ENCODE data around the gene CGRRF1.

CGRRF1 gene

DNA sequence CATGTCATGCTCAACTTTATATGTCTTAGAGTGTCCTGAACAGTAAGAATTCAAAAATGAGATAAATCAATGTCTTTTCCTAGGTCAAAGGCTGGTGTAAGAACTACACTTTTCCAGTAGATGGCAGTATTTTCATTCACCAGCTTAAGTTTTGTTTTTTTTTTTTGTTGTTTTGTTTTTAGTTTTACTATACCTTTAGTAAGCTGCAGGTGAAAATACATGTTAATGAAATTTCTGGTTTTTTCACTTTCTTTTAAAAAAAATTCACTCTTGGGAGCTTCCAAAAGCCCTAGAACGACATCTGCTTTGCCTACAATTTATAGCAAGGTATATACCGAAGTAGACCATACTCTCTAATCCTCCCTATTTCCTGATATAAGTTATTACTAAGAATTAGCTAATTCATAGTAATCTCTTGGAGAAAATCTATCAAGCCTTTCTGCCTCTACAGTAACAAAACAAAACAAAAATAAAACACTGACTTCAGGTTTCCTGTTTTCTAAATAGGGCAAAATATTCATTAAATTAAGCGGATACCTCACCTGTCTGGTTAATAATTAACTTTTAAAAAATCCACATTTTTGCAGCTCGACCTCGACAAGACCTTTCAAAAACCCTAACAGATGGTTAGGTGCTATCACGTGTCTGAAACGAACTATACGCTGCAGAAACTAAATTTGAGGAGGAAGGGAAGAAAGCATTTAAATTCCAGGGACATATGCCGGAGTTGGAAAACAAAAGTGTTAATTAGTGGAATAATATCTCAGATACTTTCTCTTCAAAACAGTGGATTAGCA lies 54.6 kb downstream of the CGRRF1 start:
- Histone ChIP-seq H3K4me1 (ENCODE audit: insufficient read depth, insufficient read length) (peaks cover 2% of the 10 kb centered on the region), H3K27me3 (ENCODE audit: insufficient read depth, insufficient read length) (peaks cover 8% of the 10 kb centered on the region), H3K36me3 (ENCODE audit: insufficient read depth, insufficient read length, low read length) (peaks cover 11% of the 10 kb centered on the region), H3K4me3 (ENCODE audit: insufficient read length, low read depth) (peak overlapping the region; percentile 71), H3K9ac (ENCODE audit: insufficient read length, low read depth) (no peak overlapping the region), H3K9me3 (ENCODE audit: insufficient read depth, low read length) (no peaks in the 10 kb centered on the region)
- TF ChIP-seq SUZ12 (IDR thresholded peaks at IDR 0.05; ENCODE audit: extremely low read depth, insufficient read depth, insufficient read length), result no peak
- no peak for TF ChIP-seq ZNF274 (IDR thresholded peaks at IDR 0.05; ENCODE audit: low read depth, low read length)
- no peak for TF ChIP-seq YY1 (IDR thresholded peaks at IDR 0.05; ENCODE audit: insufficient read depth, insufficient read length)
- DNase-seq (ENCODE audit: low read depth, low spot score), result no peak

DNA sequence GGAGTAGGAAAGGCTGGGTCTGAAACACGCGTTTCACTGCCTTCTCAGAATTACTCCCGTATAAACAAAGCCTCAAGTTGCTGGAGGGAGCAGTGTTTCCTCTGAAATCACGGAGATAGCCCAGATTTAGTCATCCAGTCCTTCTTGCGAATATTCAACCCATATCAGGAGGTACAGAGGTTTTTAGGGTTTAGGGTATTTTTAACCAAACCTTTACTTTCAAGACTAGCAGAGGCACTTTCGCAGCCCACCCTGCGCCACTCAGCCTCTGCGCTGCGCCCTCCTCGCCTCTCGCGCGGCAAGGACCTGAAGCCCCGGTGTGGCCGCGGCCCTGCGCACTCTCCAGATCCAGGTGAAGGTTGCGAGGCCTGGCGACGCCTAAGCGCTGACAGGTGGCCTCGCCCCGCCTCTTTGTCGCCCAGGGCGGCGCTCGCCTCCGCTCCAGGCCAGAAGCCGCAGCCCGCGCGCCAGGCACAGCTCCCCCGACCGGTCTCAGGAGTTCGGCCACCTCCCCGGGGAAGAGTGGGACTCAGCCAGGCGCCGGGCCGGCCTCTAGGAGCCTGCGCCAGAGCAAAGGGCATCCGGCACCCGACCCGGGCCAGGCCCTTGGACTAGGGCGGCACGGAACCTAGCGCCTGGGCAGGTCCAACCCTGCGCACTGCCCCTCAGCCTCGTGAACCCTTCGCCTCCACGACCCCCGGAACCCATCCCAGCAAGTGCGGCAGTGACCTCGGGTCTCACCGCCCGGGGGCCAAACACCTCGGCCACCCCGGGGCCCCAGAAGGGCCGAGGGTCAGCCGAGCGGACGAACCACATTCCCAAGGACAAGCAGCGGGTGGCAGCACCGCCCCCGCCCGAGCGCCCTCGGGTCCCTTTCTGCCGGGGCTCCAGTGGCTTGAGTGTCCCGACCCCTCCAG lies 55.4 kb downstream of the CGRRF1 start:
- Histone ChIP-seq H3K4me1 (ENCODE audit: insufficient read depth, insufficient read length) (peaks cover 2% of the 10 kb centered on the region), H3K27me3 (ENCODE audit: insufficient read depth, insufficient read length) (peaks cover 8% of the 10 kb centered on the region), H3K9me3 (ENCODE audit: insufficient read depth, low read length) (no peaks in the 10 kb centered on the region), H3K4me3 (ENCODE audit: insufficient read length, low read depth) (peak overlapping the region; percentile 71), H3K36me3 (ENCODE audit: insufficient read depth, insufficient read length, low read length) (peaks cover 20% of the 10 kb centered on the region), H3K9ac (ENCODE audit: insufficient read length, low read depth) (peak overlapping the region; percentile 74)
- TF ChIP-seq ZNF274 (IDR thresholded peaks at IDR 0.05; ENCODE audit: low read depth, low read length) (no peak), SUZ12 (IDR thresholded peaks at IDR 0.05; ENCODE audit: extremely low read depth, insufficient read depth, insufficient read length) (no peak), YY1 (IDR thresholded peaks at IDR 0.05; ENCODE audit: insufficient read depth, insufficient read length) (no peak)
- DNase-seq (ENCODE audit: low read depth, low spot score), result no peak

DNA sequence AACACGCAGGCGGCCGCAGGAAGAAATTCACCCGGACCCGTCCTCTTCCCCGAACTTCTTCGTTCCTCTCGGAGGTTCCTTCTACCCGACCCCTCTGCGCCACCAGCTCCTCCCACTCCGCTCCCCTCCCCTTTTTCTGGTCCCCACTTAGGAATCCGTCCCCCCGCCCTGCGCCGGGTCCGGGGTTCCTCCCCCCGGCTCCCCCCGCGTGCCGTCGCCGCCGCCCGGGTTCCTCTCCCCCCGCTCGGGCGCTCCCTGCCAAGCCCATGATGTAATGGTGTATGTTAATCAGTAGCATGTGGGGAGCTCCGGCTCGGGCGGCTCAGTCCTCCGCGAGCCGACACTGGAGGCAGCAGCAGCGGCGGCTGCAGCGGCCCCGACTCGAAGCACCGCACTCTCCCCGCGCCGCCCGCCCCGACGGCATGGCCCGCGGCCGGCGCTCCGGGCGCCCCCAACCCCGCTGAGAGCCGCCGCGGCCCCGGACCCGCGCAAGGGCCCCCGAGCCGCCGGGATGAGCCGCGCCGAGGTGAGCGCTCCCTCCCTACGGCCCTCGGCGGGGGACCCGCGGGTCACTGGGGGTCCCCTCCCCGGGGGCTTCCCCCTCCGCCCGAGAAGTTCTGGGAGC lies 56.2 kb downstream of the CGRRF1 start:
- Histone ChIP-seq H3K9me3 (ENCODE audit: insufficient read depth, low read length) (no peaks in the 10 kb centered on the region), H3K36me3 (ENCODE audit: insufficient read depth, insufficient read length, low read length) (peaks cover 28% of the 10 kb centered on the region), H3K4me3 (ENCODE audit: insufficient read length, low read depth) (peak overlapping the region; percentile 71), H3K27me3 (ENCODE audit: insufficient read depth, insufficient read length) (peaks cover 8% of the 10 kb centered on the region), H3K4me1 (ENCODE audit: insufficient read depth, insufficient read length) (peaks cover 2% of the 10 kb centered on the region), H3K9ac (ENCODE audit: insufficient read length, low read depth) (peak overlapping the region; percentile 85)
- TF ChIP-seq YY1 (IDR thresholded peaks at IDR 0.05; ENCODE audit: insufficient read depth, insufficient read length) (no peak), SUZ12 (IDR thresholded peaks at IDR 0.05; ENCODE audit: extremely low read depth, insufficient read depth, insufficient read length) (no peak)
- peak; percentile 66 for DNase-seq (ENCODE audit: low read depth, low spot score)

DNA sequence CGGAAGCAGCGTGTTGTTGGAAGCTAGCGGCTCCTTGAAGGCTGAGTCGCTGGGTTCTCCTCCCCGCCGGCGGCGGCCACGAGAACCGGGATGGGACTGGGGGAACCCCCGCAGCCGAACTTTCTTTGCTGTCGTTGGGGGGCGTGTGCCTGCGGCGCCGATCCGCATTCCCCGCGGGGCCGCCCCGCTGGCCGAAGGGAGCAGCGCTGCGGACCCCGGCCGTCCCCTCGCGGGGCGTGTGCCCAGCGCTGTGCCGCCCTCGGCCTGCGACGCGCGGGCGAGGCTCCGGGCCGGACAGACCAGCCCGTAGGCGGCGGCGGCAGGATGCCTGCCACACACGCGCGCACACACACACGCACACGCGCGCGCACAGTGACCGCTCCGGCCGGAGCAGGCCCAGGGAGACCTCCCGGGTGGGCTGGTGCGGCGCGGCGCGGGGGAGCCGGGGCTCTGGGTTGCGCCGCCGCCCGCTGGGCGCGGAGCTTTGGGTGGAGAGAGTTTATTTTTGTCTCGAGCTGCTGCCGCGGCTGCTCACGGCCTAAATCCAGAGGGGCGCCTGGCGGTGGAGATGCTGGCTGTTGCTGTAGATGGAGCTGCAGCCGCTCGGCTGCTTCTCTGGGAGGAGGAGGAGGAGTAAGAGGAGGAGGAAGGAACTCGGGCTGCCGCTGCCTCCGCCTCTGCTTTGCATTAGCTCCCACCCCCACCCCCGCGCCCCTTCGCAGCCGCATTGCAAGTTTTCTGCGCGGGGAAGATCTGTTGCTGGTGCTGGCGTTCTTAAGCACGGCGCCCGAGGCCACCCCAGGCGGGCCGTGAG lies 56.9 kb downstream of the CGRRF1 start, which contains the start of gene SAMD4A:
Gene SAMD4A, plus strand, starts transcription at position 719 of the 814 bp plus-strand sequence. CDS start 789 bp downstream, outside the sequence.
- DNase-seq (ENCODE audit: low read depth, low spot score), result peak; percentile 33
- H3K9me3 ChIP-seq (ENCODE audit: insufficient read depth, low read length), result peaks cover 1% of the 10 kb centered on the region; the same call in 1 of the 2 replicates
- H3K27me3 ChIP-seq (ENCODE audit: insufficient read depth, insufficient read length), result peaks cover 8% of the 10 kb centered on the region
- H3K9ac ChIP-seq (ENCODE audit: insufficient read length, low read depth), result peak within 1 kb of the TSS; percentile 85
- H3K4me3 ChIP-seq (ENCODE audit: insufficient read length, low read depth), result peak within 1 kb of the TSS; percentile 71
- H3K4me1 ChIP-seq (ENCODE audit: insufficient read depth, insufficient read length), result peaks cover 2% of the 10 kb centered on the region
- peaks cover 34% of the 10 kb centered on the region for H3K36me3 ChIP-seq (ENCODE audit: insufficient read depth, insufficient read length, low read length)
- TF ChIP-seq YY1 (IDR thresholded peaks at IDR 0.05; ENCODE audit: insufficient read depth, insufficient read length) (no peak), SUZ12 (IDR thresholded peaks at IDR 0.05; ENCODE audit: extremely low read depth, insufficient read depth, insufficient read length) (no peak), ZNF274 (IDR thresholded peaks at IDR 0.05; ENCODE audit: low read depth, low read length) (no peak)

DNA sequence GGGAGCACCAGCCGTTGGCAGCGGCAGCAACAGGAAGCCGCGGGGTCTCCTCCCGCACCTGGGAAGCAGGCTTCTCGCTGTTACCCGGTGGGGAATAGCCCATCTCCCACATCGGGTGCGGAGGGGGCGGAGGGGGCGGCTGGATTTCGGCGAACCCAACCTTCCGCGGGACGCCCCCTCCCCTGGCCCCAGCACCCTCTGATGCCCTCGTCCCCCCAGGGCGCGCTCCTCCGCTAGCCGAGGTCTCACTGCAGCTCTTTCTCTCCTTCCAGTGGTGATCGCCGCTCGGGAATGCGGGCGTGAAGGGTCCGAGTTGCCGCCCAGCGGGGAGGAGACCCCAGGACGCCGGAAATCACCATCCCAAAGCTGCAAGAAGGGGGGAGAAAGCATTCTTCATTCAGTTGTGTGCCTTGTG lies 57.5 kb downstream of the CGRRF1 start:
- Histone ChIP-seq H3K36me3 (ENCODE audit: insufficient read depth, insufficient read length, low read length) (peaks cover 41% of the 10 kb centered on the region), H3K27me3 (ENCODE audit: insufficient read depth, insufficient read length) (peaks cover 8% of the 10 kb centered on the region), H3K4me1 (ENCODE audit: insufficient read depth, insufficient read length) (peaks cover 2% of the 10 kb centered on the region), H3K9me3 (ENCODE audit: insufficient read depth, low read length) (peaks cover 7% of the 10 kb centered on the region), H3K4me3 (ENCODE audit: insufficient read length, low read depth) (peak overlapping the region; percentile 71), H3K9ac (ENCODE audit: insufficient read length, low read depth) (peak overlapping the region; percentile 77)
- TF ChIP-seq YY1 (IDR thresholded peaks at IDR 0.05; ENCODE audit: insufficient read depth, insufficient read length) (no peak), SUZ12 (IDR thresholded peaks at IDR 0.05; ENCODE audit: extremely low read depth, insufficient read depth, insufficient read length) (no peak), ZNF274 (IDR thresholded peaks at IDR 0.05; ENCODE audit: low read depth, low read length) (no peak)
- DNase-seq (ENCODE audit: low read depth, low spot score), result no peak

All from NT2/D1 (cell line).